ENCODE data around the gene ARL3.

The ARL3 gene

GRCh38 chr10:102650655-102651454, 63.3 kb downstream of the ARL3 start:
- H3K4me3 ChIP-seq (ENCODE audit: low read length), result peak overlapping the region; percentile 91
- peaks cover 19% of the 10 kb centered on the region for H4K20me1 ChIP-seq (ENCODE audit: control insufficient read depth, insufficient read depth, low read depth, low read length)
- no peaks in the 10 kb centered on the region for H3K9me2 ChIP-seq (replicated peaks; ENCODE audit: control insufficient read depth, low read length)
- H3F3A ChIP-seq (ENCODE audit: control insufficient read depth, insufficient read depth), result peaks cover 58% of the 10 kb centered on the region
- H3K27ac ChIP-seq (ENCODE audit: low read depth, low read length), result peak overlapping the region; percentile 95
- peak overlapping the region; percentile 91 for H3K4me2 ChIP-seq (ENCODE audit: low read length)
- H3K36me3 ChIP-seq (ENCODE audit: control insufficient read depth, low read length), result peaks cover 83% of the 10 kb centered on the region
- no peaks in the 10 kb centered on the region for H3K9me3 ChIP-seq (ENCODE audit: control insufficient read depth, insufficient read depth, low read length)
- TF ChIP-seq CTCF (IDR thresholded peaks at IDR 0.05; ENCODE audit: low read depth, low read length, poor library complexity, severe bottlenecking) (no peak), EZH2phosphoT487 (IDR thresholded peaks at IDR 0.05; ENCODE audit: borderline replicate concordance, low read length) (no peak)
- H3K27me3 ChIP-seq (ENCODE audit: control insufficient read depth, low read length), result no peaks in the 10 kb centered on the region
- peaks cover 90% of the 10 kb centered on the region for H3K79me2 ChIP-seq (ENCODE audit: control insufficient read depth, low read length)
- peaks cover 78% of the 10 kb centered on the region for H3K4me1 ChIP-seq (ENCODE audit: control insufficient read depth, low read length)

GRCh38 chr10:102649797-102650654, 64.2 kb downstream of the ARL3 start:
- Histone ChIP-seq H3K9me2 (replicated peaks; ENCODE audit: control insufficient read depth, low read length) (no peaks in the 10 kb centered on the region), H3K4me3 (ENCODE audit: low read length) (peak overlapping the region; percentile 91), H3K27me3 (ENCODE audit: control insufficient read depth, low read length) (no peaks in the 10 kb centered on the region), H3K27ac (ENCODE audit: low read depth, low read length) (peak overlapping the region; percentile 95), H3K4me2 (ENCODE audit: low read length) (peak overlapping the region; percentile 91), H3K36me3 (ENCODE audit: control insufficient read depth, low read length) (peaks cover 83% of the 10 kb centered on the region), H3K4me1 (ENCODE audit: control insufficient read depth, low read length) (peaks cover 78% of the 10 kb centered on the region), H3K9me3 (ENCODE audit: control insufficient read depth, insufficient read depth, low read length) (no peaks in the 10 kb centered on the region), H4K20me1 (ENCODE audit: control insufficient read depth, insufficient read depth, low read depth, low read length) (peaks cover 19% of the 10 kb centered on the region), H3F3A (ENCODE audit: control insufficient read depth, insufficient read depth) (peaks cover 66% of the 10 kb centered on the region), H3K79me2 (ENCODE audit: control insufficient read depth, low read length) (peaks cover 98% of the 10 kb centered on the region)
- TF ChIP-seq CTCF (IDR thresholded peaks at IDR 0.05; ENCODE audit: low read depth, low read length, poor library complexity, severe bottlenecking), result no peak
- TF ChIP-seq EZH2phosphoT487 (IDR thresholded peaks at IDR 0.05; ENCODE audit: borderline replicate concordance, low read length), result no peak

- H3K27ac ChIP-seq (ENCODE audit: low read depth, low read length), result peak overlapping the region; percentile 95
- TF ChIP-seq CTCF (IDR thresholded peaks at IDR 0.05; ENCODE audit: low read depth, low read length, poor library complexity, severe bottlenecking) (no peak), EZH2phosphoT487 (IDR thresholded peaks at IDR 0.05; ENCODE audit: borderline replicate concordance, low read length) (no peak)
- H3K36me3 ChIP-seq (ENCODE audit: control insufficient read depth, low read length), result peaks cover 80% of the 10 kb centered on the region
- peaks cover 82% of the 10 kb centered on the region for H3K4me1 ChIP-seq (ENCODE audit: control insufficient read depth, low read length)
- H4K20me1 ChIP-seq (ENCODE audit: control insufficient read depth, insufficient read depth, low read depth, low read length), result peaks cover 19% of the 10 kb centered on the region
- peaks cover 99% of the 10 kb centered on the region for H3K79me2 ChIP-seq (ENCODE audit: control insufficient read depth, low read length)
- H3K4me3 ChIP-seq (ENCODE audit: low read length), result peak overlapping the region; percentile 91
- no peaks in the 10 kb centered on the region for H3K9me3 ChIP-seq (ENCODE audit: control insufficient read depth, insufficient read depth, low read length)
- no peaks in the 10 kb centered on the region for H3K9me2 ChIP-seq (replicated peaks; ENCODE audit: control insufficient read depth, low read length)
- H3F3A ChIP-seq (ENCODE audit: control insufficient read depth, insufficient read depth), result peaks cover 66% of the 10 kb centered on the region
- no peaks in the 10 kb centered on the region for H3K27me3 ChIP-seq (ENCODE audit: control insufficient read depth, low read length)
- H3K4me2 ChIP-seq (ENCODE audit: low read length), result peak overlapping the region; percentile 91
Observed at GRCh38 chr10:102648889-102649796, 65.1 kb downstream of the ARL3 start.
